GM12874 (cell line): ENCODE measurements around the gene AMDHD1.

Experiments
- CTCF ChIP-seq: IDR thresholded peaks from 2 replicates; pipeline ENCODE4 v1.5.1; 2011; ENCODE audit warnings: low read depth, mild to moderate bottlenecking, control low read depth, low read length, moderate library complexity; ENCODE audit not compliant: insufficient read depth

Gene AMDHD1

GRCh38 chr12:95997276-95997675, 54.1 kb downstream of the AMDHD1 start:
- no peak for TF ChIP-seq CTCF

- TF ChIP-seq CTCF = no peak
Observed at GRCh38 chr12:95997911-95998510, 54.9 kb downstream of the AMDHD1 start.

- TF ChIP-seq CTCF = peak; percentile 66
Observed at GRCh38 chr12:95998611-95999286, 55.6 kb downstream of the AMDHD1 start.

- no peak for TF ChIP-seq CTCF
Observed at GRCh38 chr12:95999484-95999883, 56.4 kb downstream of the AMDHD1 start.

- no peak for TF ChIP-seq CTCF
Observed at GRCh38 chr12:96000858-96001257, 57.7 kb downstream of the AMDHD1 start.

GRCh38 chr12:96006727-96007126, 63.6 kb downstream of the AMDHD1 start:
- no peak for TF ChIP-seq CTCF

GRCh38 chr12:96007729-96008128, 64.6 kb downstream of the AMDHD1 start:
- TF ChIP-seq CTCF = no peak
